ENCODE data around the gene NCAM1. TPM values are rescaled to one million over a fixed set of nuclear protein-coding genes. Genes with fewer than 3 reads are reported as not detected.

Gene NCAM1
- total and polyA plus RNA-seq, 2 experiments from 2014 or later, result 0.76 to 1.6 TPM

GRCh38 chr11:113082341-113082955, 121.2 kb downstream of the NCAM1 start (continued):
- TF ChIP-seq ZNF462 (CRISPR knock-in tag; IDR thresholded peaks at IDR 0.05), result no peak
- no peak for TF ChIP-seq REST (IDR thresholded peaks at IDR 0.05; ENCODE audit: unreplicated experiment)
- no peak for TF ChIP-seq STAT1 (IDR thresholded peaks at IDR 0.05; ENCODE audit: unreplicated experiment)

GRCh38 chr11:113083571-113083970, 122.4 kb downstream of the NCAM1 start:
- no peaks in the 10 kb centered on the region for H3F3A ChIP-seq (replicated peaks; ENCODE audit: low read depth)
- no peak overlapping the region for H3K4me2 ChIP-seq
- H3K27ac Mint-ChIP-seq, result no peak overlapping the region
- H3K36me3 ChIP-seq (ENCODE audit: insufficient read depth), result no peaks in the 10 kb centered on the region
- DNase-seq (ENCODE audit: low spot score) (no peak), ATAC-seq (no peak)
- H3K9me2 ChIP-seq (ENCODE audit: insufficient read depth), result no peaks in the 10 kb centered on the region
- no peak overlapping the region for H3K4me3 ChIP-seq
- H3K9me3 Mint-ChIP-seq, result no peaks in the 10 kb centered on the region
- H3K36me3 Mint-ChIP-seq (ENCODE audit: low read depth), result no peaks in the 10 kb centered on the region
- H3K27me3 ChIP-seq (ENCODE audit: insufficient read depth), result peaks cover 33% of the 10 kb centered on the region
- H2AFZ ChIP-seq, result no peak overlapping the region
- peaks cover 16% of the 10 kb centered on the region for H3K4me1 ChIP-seq (ENCODE audit: insufficient read depth)
- H3K4me3 Mint-ChIP-seq, result no peak overlapping the region
- H4K20me1 ChIP-seq (replicated peaks; ENCODE audit: insufficient read depth), result no peaks in the 10 kb centered on the region
- no peaks in the 10 kb centered on the region for H3K79me2 ChIP-seq (replicated peaks; ENCODE audit: insufficient read depth)
- no peak overlapping the region for H3K27ac ChIP-seq (ENCODE audit: low read depth)
- no peaks in the 10 kb centered on the region for H3K27me3 Mint-ChIP-seq (ENCODE audit: insufficient read depth, low read depth, poor library complexity)
- peaks cover 31% of the 10 kb centered on the region; the same call in 2 of the 3 replicates for H3K4me1 Mint-ChIP-seq
- no peak for TF ChIP-seq ZNF114 (CRISPR knock-in tag; IDR thresholded peaks at IDR 0.05)
- TF ChIP-seq POLR2AphosphoS5 (IDR thresholded peaks at IDR 0.05; ENCODE audit: low read depth), result no peak
- TF ChIP-seq ETS1 (IDR thresholded peaks at IDR 0.05), result no peak
- TF ChIP-seq EZH2phosphoT487 (IDR thresholded peaks at IDR 0.05; ENCODE audit: unreplicated experiment), result no peak
- no peak for TF ChIP-seq ZNF331 (CRISPR knock-in tag; IDR thresholded peaks at IDR 0.05; ENCODE audit: low read depth)
- TF ChIP-seq EZH2 (IDR thresholded peaks at IDR 0.05; ENCODE audit: low read depth, unreplicated experiment), result no peak
- no peak for TF ChIP-seq CTCF (conservative IDR thresholded peaks at IDR 0.05; ENCODE audit: low read depth in 2 of 2)
